Heart right ventricle (tissue), 16 donors: ENCODE results near the gene DNAJB14. TPM values are rescaled to one million over a fixed set of nuclear protein-coding genes. Genes with fewer than 3 reads are reported as not detected.

Experiments used
- ATAC-seq, 8 donors: fragments of 200-7000 bp; cut with Tn5 transposase; one replicate each; pipeline ENCODE4 v1.9.1; 2020; ENCODE audit warnings: mild to moderate bottlenecking in 8 of 8, moderate library complexity in 8 of 8, moderate number of reproducible peaks in 1 of 8
- DNase-seq, 2 donors: peaks; one replicate each; pipeline ENCODE4 v3.0.0-alpha.2; 2020
- H3K27ac ChIP-seq, 10 donors: fragments of 200-600 bp; sonication (generic) in 2 of 10; one replicate each; pipeline versions ENCODE4 v1.5.0 to v1.8.0; 2020 to 2022; ENCODE audit warnings: mild to moderate bottlenecking in 3 of 10
- H3K27me3 ChIP-seq, 7 donors: fragments of 200-600 bp; one replicate each; pipeline ENCODE4 v1.8.0; 2021 to 2022; ENCODE audit warnings: mild to moderate bottlenecking in 2 of 7
- H3K36me3 ChIP-seq, 9 donors: fragments of 200-600 bp; sonication (generic) in 1 of 9; one replicate each; pipeline versions ENCODE4 v1.5.0 to v1.8.0; 2020 to 2022; ENCODE audit warnings: mild to moderate bottlenecking in 2 of 9
- H3K4me1 ChIP-seq, 9 donors: fragments of 200-600 bp; sonication (generic) in 1 of 9; one replicate each; pipeline versions ENCODE4 v1.5.0 to v1.8.0; 2020 to 2022; ENCODE audit warnings: mild to moderate bottlenecking in 4 of 9
- H3K4me3 ChIP-seq, 10 donors: fragments of 200-600 bp; sonication (generic) in 2 of 10; one replicate each; pipeline versions ENCODE4 v1.5.0 to v1.8.0; 2020 to 2022; ENCODE audit warnings: mild to moderate bottlenecking in 7 of 10, moderate library complexity in 2 of 10
- H3K9me3 ChIP-seq, 11 donors: fragments of 200-600 bp in 10 of 11; sonication (generic) in 2 of 11; one replicate each; pipeline versions ENCODE4 v1.5.0 to v1.8.0; 2013 to 2022; ENCODE audit warnings: mild to moderate bottlenecking in 2 of 11, control low read depth in 1 of 11, moderate library complexity in 1 of 11
- WGBS, 2 donors: extraction: QIAGEN DNeasy Blood & Tissue Kit; methylation state at CpG; one replicate each; pipeline ENCODE4 v1.1.7; 2013; ENCODE audit warnings: inconsistent platforms in 1 of 2; 5-methylcytosine and 5-hydroxymethylcytosine counted together
- intact Hi-C, 10 donors: fragments of 100-400 bp; cut with DNase I; formaldehyde crosslinking; loops; one replicate each; pipeline versions ENCODE4 v1.11.1 to v1.14.2; 2022
- polyA plus RNA-seq, 2 donors: library from polyadenylated mRNA; stranded (reverse); fragments of 200-250 nt; gene quantifications; one replicate each; pipeline ENCODE4 v1.2.3, GENCODE V29; 2013
- total RNA-seq, 10 donors: library from RNA; stranded (reverse); fragmentation: NEBNext Ultra II Directional in 3 of 10; extraction: Animal tissue kit (Norgen Biotek cat#: 25700) in 3 of 10; gene quantifications; one replicate each; pipeline versions ENCODE4 v1.2.1 to v1.2.4, GENCODE V29; 2021 to 2023
- TF ChIP-seq, protein P1 (sequence below), 9 donors: fragments of 200-600 bp; sonication (generic) in 2 of 9; IDR thresholded peaks; one replicate each; pipeline versions ENCODE4 v1.5.0 to v1.8.0; 2021 to 2022; ENCODE audit warnings: antibody characterized with exemption in 9 of 9, mild to moderate bottlenecking in 5 of 9, moderate library complexity in 1 of 9
- donor health status: Arrhythmogenic right ventricular cardiomyopathy.
- donor health status: ischemic (EF 13 %, LVEDD 7.1; RV severe dilation, severe dysfunction).
- donor health status: healthy with polysubstance abuse.
- donor health status: DM: no; HTN: yes; CAD: no.
- donor health status: DM: no; HTN: no; CAD: no.
- donor health status: ischemic (EF 25% LVEDD 6.9; RV normal size, moderate dysfunction).
- donor health status: ischemic (EF 25% LVEDD 5.7; RV mildly dilated, moderate dysfunction).
- donor health status: healthy.
- donor health status: DM: yes; HTN: yes; CAD: no.
- donor health status: Ischemic cardiomyopathy.
- donor health status: ischemic (EF 35%, LVEDD 5.7; RV mildly dilated, moderate dysfunction).
- donor health status: nonischemic (EF 11% LVEDD 7.7; RV severe dilation, severe dysfunction).
- donor health status: DM: yes; HTN: yes; CAD: no.
- donor health status: PGD.
- donor health status: ischemic (EF 29% LVEDD 5.4; RV normal size, mild dysfunction).
- donor health status: nonischemic (EF 23%, LVEDD 6.1; RV moderate dilation, normal function).

DNAJB14 gene
- total and polyA plus RNA-seq, 12 donors, result 4.7 to 25.9 (median 19.6) TPM

- Histone ChIP-seq H3K27me3 (no peaks in the 10 kb centered on the region), H3K4me1 (peaks cover 3 to 52% (median 45%) of the 10 kb centered on the region in 9 donors), H3K4me3 (peak overlapping the region; percentile 67 to 95 (median 80)), H3K36me3 (peaks cover 0 to 14% (median 0%) of the 10 kb centered on the region in 9 donors), H3K27ac (peak overlapping the region; percentile 14 to 96 (median 88)), H3K9me3 (no peaks in the 10 kb centered on the region)
- DNase-seq (peak; percentile 79 to 90), ATAC-seq (peak; percentile 10 to 50 (median 40))
- TF ChIP-seq, protein P1, sequence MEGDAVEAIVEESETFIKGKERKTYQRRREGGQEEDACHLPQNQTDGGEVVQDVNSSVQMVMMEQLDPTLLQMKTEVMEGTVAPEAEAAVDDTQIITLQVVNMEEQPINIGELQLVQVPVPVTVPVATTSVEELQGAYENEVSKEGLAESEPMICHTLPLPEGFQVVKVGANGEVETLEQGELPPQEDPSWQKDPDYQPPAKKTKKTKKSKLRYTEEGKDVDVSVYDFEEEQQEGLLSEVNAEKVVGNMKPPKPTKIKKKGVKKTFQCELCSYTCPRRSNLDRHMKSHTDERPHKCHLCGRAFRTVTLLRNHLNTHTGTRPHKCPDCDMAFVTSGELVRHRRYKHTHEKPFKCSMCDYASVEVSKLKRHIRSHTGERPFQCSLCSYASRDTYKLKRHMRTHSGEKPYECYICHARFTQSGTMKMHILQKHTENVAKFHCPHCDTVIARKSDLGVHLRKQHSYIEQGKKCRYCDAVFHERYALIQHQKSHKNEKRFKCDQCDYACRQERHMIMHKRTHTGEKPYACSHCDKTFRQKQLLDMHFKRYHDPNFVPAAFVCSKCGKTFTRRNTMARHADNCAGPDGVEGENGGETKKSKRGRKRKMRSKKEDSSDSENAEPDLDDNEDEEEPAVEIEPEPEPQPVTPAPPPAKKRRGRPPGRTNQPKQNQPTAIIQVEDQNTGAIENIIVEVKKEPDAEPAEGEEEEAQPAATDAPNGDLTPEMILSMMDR (IDR thresholded peaks at IDR 0.05), result peak; percentile 76 to 92 (median 86)
- intact Hi-C loops, result loop anchor here in 9 of 10 donors (2.0 to 10.0 kb wide), 9 partner anchors 52 to 387 kb away; partner anchors contain the start of genes TRMT10A (in 4 of the 9), DAPP1 (in 3 of the 9) and LAMTOR3 (in 3 of the 9)
- 0 to 1% methylated on average over 89 to 96 of the region's 98 CpGs for WGBS, 2 donors
These were observed 2.9 kb upstream of the DNAJB14 start for GRCh38 chr4:99949034-99949998.

- H3K27me3 ChIP-seq, result no peaks in the 10 kb centered on the region
- peak overlapping the region in 3 of 10 donors; percentile 88 to 95 (median 94) for H3K4me3 ChIP-seq
- intact Hi-C loops, result loop anchor here in 9 of 10 donors (2.0 to 10.0 kb wide), 11 partner anchors 50 to 387 kb away; partner anchors contain the start of genes LAMTOR3 (in 4 of the 9), TRMT10A (in 4 of the 9) and DAPP1 (in 3 of the 9)
- WGBS, 2 donors, result 70 to 74% methylated on average over 4 of the region's 4 CpGs
- no peaks in the 10 kb centered on the region for H3K9me3 ChIP-seq
- peaks cover 3 to 69% (median 48%) of the 10 kb centered on the region in 9 donors for H3K4me1 ChIP-seq
- peak overlapping the region in 7 of 10 donors; percentile 89 to 97 (median 94) for H3K27ac ChIP-seq
- peaks cover 0 to 18% (median 0%) of the 10 kb centered on the region in 9 donors for H3K36me3 ChIP-seq
- TF ChIP-seq, protein P1 (IDR thresholded peaks at IDR 0.05), result no peak
- DNase-seq (no peak), ATAC-seq (no peak)
These were observed 1.2 kb upstream of the DNAJB14 start for GRCh38 chr4:99947608-99948007.

GRCh38 chr4:99947190-99947578 is 766 bp upstream of the DNAJB14 start:
- no peak for ATAC-seq
- DNase-seq, result no peak
- no peaks in the 10 kb centered on the region for H3K9me3 ChIP-seq
- no peaks in the 10 kb centered on the region for H3K27me3 ChIP-seq
- intact Hi-C loops, result loop anchor here in 8 of 10 donors (2.0 to 10.0 kb wide), 10 partner anchors 50 to 386 kb away; partner anchors contain the start of genes TRMT10A (in 4 of the 8), DAPP1 (in 3 of the 8) and LAMTOR3 (in 3 of the 8)
- peak overlapping the region; percentile 82 to 97 (median 94) for H3K27ac ChIP-seq
- peak overlapping the region; percentile 75 to 99 (median 92) for H3K4me3 ChIP-seq
- peaks cover 3 to 70% (median 48%) of the 10 kb centered on the region in 9 donors for H3K4me1 ChIP-seq
- TF ChIP-seq, protein P1 (IDR thresholded peaks at IDR 0.05), result no peak
- peaks cover 0 to 21% (median 0%) of the 10 kb centered on the region in 9 donors for H3K36me3 ChIP-seq
- WGBS, 2 donors, result 17 to 18% methylated on average over 8 of the region's 8 CpGs
